HEK293 (cell line): ENCODE results near the gene LCN6.

Experiments
- CTCF ChIA-PET: fragments of 350-600 bp; formaldehyde crosslinking; extraction: SDS; loops from one replicate; lab custom pipeline; 2021; ENCODE audit warnings: antibody characterized with exemption; lab: Yijun Ruan, JAX
- POLR2A ChIA-PET: fragments of 300-600 bp; formaldehyde crosslinking; extraction: SDS; loops from one replicate; lab custom pipeline; 2020; ENCODE audit warnings: antibody characterized with exemption, inconsistent platforms; lab: Yijun Ruan, JAX
- H3K27ac ChIP-seq: fragments of 200-500 bp; sonication (Bioruptor generic); 2 replicates; pipeline ENCODE4 v1.5.1; 2014; ENCODE audit warnings: low read depth, low read length, control low read depth, inconsistent platforms; ENCODE audit errors: extremely low read depth
- H3K36me3 ChIP-seq, 2 experiments: fragments of 200-500 bp in 1 of 2; sonication (Bioruptor generic) in 1 of 2; 1 replicate in 1 of 2; 2 replicates in 1 of 2; pipeline ENCODE4 v1.5.1; 2014 to 2017; ENCODE audit warnings: inconsistent platforms in 2 of 2, low read length in 2 of 2; ENCODE audit not compliant: control insufficient read depth in 2 of 2, insufficient read depth in 1 of 2
- H3K4me1 ChIP-seq: fragments of 200-500 bp; sonication (Bioruptor generic); 2 replicates; pipeline ENCODE4 v1.5.1; 2014; ENCODE audit warnings: mild to moderate bottlenecking, low read length, inconsistent platforms; ENCODE audit not compliant: control insufficient read depth, insufficient read depth
- H3K4me3 ChIP-seq: 2 replicates; pipeline ENCODE4 v1.5.1; 2011; ENCODE audit warnings: low read depth, mild to moderate bottlenecking, control low read depth, low read length, moderate library complexity
- H3K9me3 ChIP-seq: fragments of 200-500 bp; sonication (Bioruptor generic); 2 replicates; pipeline ENCODE4 v1.5.1; 2014; ENCODE audit warnings: low read depth, low read length, inconsistent platforms; ENCODE audit not compliant: control insufficient read depth, insufficient read depth
- BCL11A ChIP-seq: fragments of 450-650 bp; formaldehyde crosslinking; IDR thresholded peaks from 2 replicates; pipeline ENCODE4 v1.5.1; 2016; ENCODE audit warnings: low read depth, missing biosample characterization, missing genetic modification characterization
- BCL11B ChIP-seq: fragments of 450-650 bp; formaldehyde crosslinking; IDR thresholded peaks from 2 replicates; pipeline ENCODE4 v1.5.1; 2016; ENCODE audit warnings: low read depth, missing biosample characterization, missing genetic modification characterization
- FEZF1 ChIP-seq: fragments of 450-650 bp; formaldehyde crosslinking; IDR thresholded peaks from 2 replicates; pipeline ENCODE4 v1.5.1; 2016; ENCODE audit warnings: missing biosample characterization, missing genetic modification characterization
- GLIS1 ChIP-seq: fragments of 450-650 bp; formaldehyde crosslinking; IDR thresholded peaks from 2 replicates; pipeline ENCODE4 v1.5.1; 2016; ENCODE audit warnings: missing biosample characterization, missing genetic modification characterization
- GLIS2 ChIP-seq: fragments of 450-650 bp; formaldehyde crosslinking; IDR thresholded peaks from 2 replicates; pipeline ENCODE4 v1.5.1; 2016; ENCODE audit warnings: missing biosample characterization, missing genetic modification characterization
- HOXD13 ChIP-seq: sonication (generic); formaldehyde crosslinking; IDR thresholded peaks from 2 replicates; pipeline ENCODE4 v1.8.0; 2022; ENCODE audit warnings: missing genetic modification reagents, borderline replicate concordance
- IKZF3 ChIP-seq: fragments of 450-650 bp; IDR thresholded peaks from 2 replicates; pipeline ENCODE4 v1.5.0; 2018; ENCODE audit warnings: missing biosample characterization, mild to moderate bottlenecking, missing genetic modification characterization, moderate library complexity
- PRDM6 ChIP-seq: fragments of 450-650 bp; formaldehyde crosslinking; IDR thresholded peaks from 2 replicates; pipeline ENCODE4 v1.5.1; 2017; ENCODE audit warnings: missing biosample characterization, missing genetic modification characterization
- SETDB1 ChIP-seq: IDR thresholded peaks from one replicate; pipeline ENCODE4 v1.6.1; 2017; ENCODE audit warnings: mild to moderate bottlenecking, low read length, moderate library complexity, mixed read lengths; ENCODE audit not compliant: insufficient read length
- SP2 ChIP-seq: fragments of 450-650 bp; formaldehyde crosslinking; IDR thresholded peaks from 2 replicates; pipeline ENCODE4 v1.5.1; 2016; ENCODE audit warnings: missing biosample characterization, missing genetic modification characterization
- SP7 ChIP-seq: fragments of 450-650 bp; formaldehyde crosslinking; IDR thresholded peaks from 2 replicates; pipeline ENCODE4 v1.5.1; 2016; ENCODE audit warnings: missing biosample characterization, missing genetic modification characterization
- YY1 ChIP-seq: fragments of 450-650 bp; formaldehyde crosslinking; IDR thresholded peaks from 2 replicates; pipeline ENCODE4 v1.5.1; 2018; ENCODE audit warnings: missing biosample characterization, missing genetic modification characterization
- ZBTB26 ChIP-seq: fragments of 450-650 bp; formaldehyde crosslinking; optimal IDR thresholded peaks from 2 replicates; pipeline ENCODE3; 2016; ENCODE audit warnings: missing biosample characterization, mild to moderate bottlenecking, missing genetic modification characterization
- ZIC2 ChIP-seq: fragments of 450-650 bp; formaldehyde crosslinking; IDR thresholded peaks from 2 replicates; pipeline ENCODE4 v1.5.1; 2016; ENCODE audit warnings: missing biosample characterization, missing genetic modification characterization
- ZNF239 ChIP-seq: fragments of 450-650 bp; formaldehyde crosslinking; IDR thresholded peaks from 2 replicates; pipeline ENCODE4 v1.5.1; 2016; ENCODE audit warnings: missing biosample characterization, missing genetic modification characterization
- ZNF280D ChIP-seq: fragments of 450-650 bp; formaldehyde crosslinking; IDR thresholded peaks from 2 replicates; pipeline ENCODE4 v1.5.1; 2016; ENCODE audit warnings: missing biosample characterization, missing genetic modification characterization
- ZNF362 ChIP-seq: fragments of 450-650 bp; formaldehyde crosslinking; IDR thresholded peaks from 2 replicates; pipeline ENCODE4 v1.5.1; 2016; ENCODE audit warnings: missing biosample characterization, missing genetic modification characterization
- ZNF433 ChIP-seq: fragments of 450-650 bp; formaldehyde crosslinking; IDR thresholded peaks from 2 replicates; pipeline ENCODE4 v1.5.1; 2016; ENCODE audit warnings: missing biosample characterization, missing genetic modification characterization, low read depth
- ZNF530 ChIP-seq: fragments of 450-650 bp; formaldehyde crosslinking; IDR thresholded peaks from 2 replicates; pipeline ENCODE4 v1.5.1; 2016; ENCODE audit warnings: low read depth, missing biosample characterization, missing genetic modification characterization
- ZNF558 ChIP-seq: fragments of 450-650 bp; formaldehyde crosslinking; IDR thresholded peaks from 2 replicates; pipeline ENCODE4 v1.5.1; 2016; ENCODE audit warnings: missing biosample characterization, missing genetic modification characterization
- ZNF571 ChIP-seq: fragments of 450-650 bp; formaldehyde crosslinking; IDR thresholded peaks from 2 replicates; pipeline ENCODE4 v1.5.0; 2017; ENCODE audit warnings: missing biosample characterization, missing genetic modification characterization
- ZNF701 ChIP-seq: fragments of 450-650 bp; formaldehyde crosslinking; IDR thresholded peaks from 2 replicates; pipeline ENCODE4 v1.5.1; 2016; ENCODE audit warnings: missing biosample characterization, missing genetic modification characterization
- ZNF785 ChIP-seq: fragments of 450-650 bp; formaldehyde crosslinking; IDR thresholded peaks from 2 replicates; pipeline ENCODE4 v1.5.1; 2016; ENCODE audit warnings: missing biosample characterization, missing genetic modification characterization
- TF ChIP-seq, protein P1 (sequence below): IDR thresholded peaks from 2 replicates; pipeline ENCODE4 v1.6.1; 2011; ENCODE audit warnings: mild to moderate bottlenecking, low read depth, low read length, borderline replicate concordance

LCN6 gene

DNA sequence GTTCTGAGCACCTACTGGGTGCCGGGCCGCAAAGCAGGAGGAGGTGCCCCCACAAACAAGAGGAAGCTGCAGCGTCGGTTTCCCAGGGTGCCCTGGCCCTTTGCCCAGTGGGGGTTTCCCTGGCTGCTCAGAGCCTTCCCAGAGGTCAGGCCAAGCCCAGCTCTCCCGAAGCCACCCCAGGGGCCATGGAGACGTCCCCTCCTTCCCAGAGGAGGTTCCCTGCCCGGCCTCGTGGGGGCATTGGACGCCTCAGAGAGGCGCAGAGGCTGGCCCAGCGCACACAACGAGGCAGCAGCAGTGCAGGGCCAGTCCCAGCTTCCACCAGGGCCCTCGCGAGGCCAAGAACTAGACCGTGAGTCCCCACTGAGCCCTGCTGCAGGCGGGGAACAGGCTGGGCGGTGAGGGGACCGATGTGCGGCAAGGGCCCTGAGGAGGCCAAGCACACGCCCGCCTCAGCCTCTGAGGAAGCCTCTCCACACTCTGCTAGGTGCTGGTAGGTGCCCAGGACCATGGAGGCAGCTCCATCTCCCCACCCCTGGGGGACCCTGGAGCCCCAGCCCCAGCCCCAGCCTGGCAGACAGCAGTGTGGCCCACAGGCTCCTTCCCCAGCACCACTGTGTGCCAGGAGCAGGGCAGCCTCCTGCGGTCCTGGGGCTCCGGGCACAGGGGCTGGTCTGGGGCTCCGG, 29.0 kb downstream of the LCN6 start:
- H3K4me3 ChIP-seq, result no peak overlapping the region
- H3K36me3 ChIP-seq, result peaks cover 0 to 66% of the 10 kb centered on the region in 2 experiments; a peak in 2 of 3 replicates
- ChIA-PET POLR2A (interaction anchor here (0.6 to 2.5 kb wide), 4 partner anchors 9 to 269 kb away, joined by 3 to 28 read pairs (median 6); no protein-coding TSS in a partner anchor), CTCF (interaction anchor here (0.6 to 1.2 kb wide), 3 partner anchors 12 to 323 kb away, joined by 3 to 4 read pairs (median 3); no protein-coding TSS in a partner anchor)
- H3K27ac ChIP-seq, result no peak overlapping the region
- no peaks in the 10 kb centered on the region for H3K4me1 ChIP-seq
- TF ChIP-seq, protein P1, sequence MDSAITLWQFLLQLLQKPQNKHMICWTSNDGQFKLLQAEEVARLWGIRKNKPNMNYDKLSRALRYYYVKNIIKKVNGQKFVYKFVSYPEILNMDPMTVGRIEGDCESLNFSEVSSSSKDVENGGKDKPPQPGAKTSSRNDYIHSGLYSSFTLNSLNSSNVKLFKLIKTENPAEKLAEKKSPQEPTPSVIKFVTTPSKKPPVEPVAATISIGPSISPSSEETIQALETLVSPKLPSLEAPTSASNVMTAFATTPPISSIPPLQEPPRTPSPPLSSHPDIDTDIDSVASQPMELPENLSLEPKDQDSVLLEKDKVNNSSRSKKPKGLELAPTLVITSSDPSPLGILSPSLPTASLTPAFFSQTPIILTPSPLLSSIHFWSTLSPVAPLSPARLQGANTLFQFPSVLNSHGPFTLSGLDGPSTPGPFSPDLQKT, result no peak
- TF ChIP-seq BCL11A (tag by site-specific recombination) (0 out of 2 replicates have a peak, but pooled peaks have one; percentile 25), YY1 (tag by site-specific recombination) (no peak), ZNF530 (tag by site-specific recombination) (no peak), ZNF239 (tag by site-specific recombination) (no peak), SP2 (tag by site-specific recombination) (peak; percentile 50), ZIC2 (tag by site-specific recombination) (peak; percentile 17; the same call in 1 of the 2 replicates), ZNF785 (tag by site-specific recombination) (no peak), ZNF701 (no peak), ZNF571 (tag by site-specific recombination) (no peak), ZBTB26 (tag by site-specific recombination) (no peak), ZNF433 (tag by site-specific recombination) (no peak), ZNF362 (tag by site-specific recombination) (no peak), SP7 (tag by site-specific recombination) (no peak), IKZF3 (tag by site-specific recombination) (0 out of 2 replicates have a peak, but pooled peaks have one; percentile 32), GLIS1 (peak; percentile 49), FEZF1 (tag by site-specific recombination) (no peak)
- no peaks in the 10 kb centered on the region for H3K9me3 ChIP-seq

GRCh38 chr9:136718345-136719194, 29.8 kb downstream of the LCN6 start:
- CTCF ChIA-PET, result interaction anchor here (0.6 to 0.7 kb wide), 3 partner anchors 11 to 322 kb away, joined by 3 to 4 read pairs (median 3); no protein-coding TSS in a partner anchor
- Histone ChIP-seq H3K4me3 (no peak overlapping the region), H3K36me3 (peaks cover 0 to 62% of the 10 kb centered on the region in 2 experiments; a peak in 2 of 3 replicates)
- TF ChIP-seq ZNF558 (tag by site-specific recombination), result no peak
- peak; percentile 77 for TF ChIP-seq BCL11B
- TF ChIP-seq ZNF280D, result no peak
- no peak for TF ChIP-seq HOXD13 (CRISPR knock-in tag)
- TF ChIP-seq BCL11A (tag by site-specific recombination), result peak; percentile 43; the same call in 1 of the 2 replicates
- TF ChIP-seq SETDB1, result no peak
- TF ChIP-seq GLIS2 (tag by site-specific recombination), result peak; percentile 58; the same call in 1 of the 2 replicates
- no peak for TF ChIP-seq PRDM6
- TF ChIP-seq, all 188 proteins: peak for 3
- no peaks in the 10 kb centered on the region for H3K9me3 ChIP-seq
- H3K27ac ChIP-seq, result no peak overlapping the region
- POLR2A ChIA-PET, result interaction anchor here (0.6 to 2.5 kb wide), 5 partner anchors 9 to 411 kb away, joined by 3 to 28 read pairs (median 4); no protein-coding TSS in a partner anchor
- no peaks in the 10 kb centered on the region for H3K4me1 ChIP-seq
